Activated CD4-positive, CD25-positive, alpha-beta regulatory T cell treated with anti-CD3 and anti-CD28 coated beads, Interleukin-2, amount 50 U/mL, for 16 hours (primary cell): ENCODE data around the gene IFNA6.
"Not testable (repeated sequence)": the region's sequence is repeated elsewhere in the genome, so short reads cannot be mapped to it uniquely, and the experiment has no call there.

ENCODE experiments used
- DNase-seq: peaks from one replicate; pipeline ENCODE4 v3.0.0-alpha.2; 2020; ENCODE audit warnings: low read depth, low spot score

IFNA6 gene

DNA sequence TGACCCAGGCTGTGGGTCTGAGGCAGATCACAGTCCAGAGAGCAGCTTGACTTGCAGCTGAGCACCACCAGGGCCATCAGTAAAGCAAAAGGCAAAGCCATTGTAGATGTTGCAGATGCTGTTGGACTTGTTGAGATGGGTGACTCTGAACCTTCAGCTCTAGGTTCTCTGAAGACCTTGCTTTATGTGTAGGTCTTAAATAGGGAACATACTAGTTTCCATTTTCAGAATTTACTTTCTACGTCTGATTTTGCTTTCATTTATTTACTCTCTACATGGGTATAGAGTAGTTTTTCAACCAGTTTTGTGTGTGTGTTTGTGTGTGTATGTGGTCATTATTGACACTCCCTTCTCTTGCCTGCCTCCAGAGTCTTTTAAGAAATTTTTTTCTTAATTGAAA is at the start of gene IFNA6:
Gene IFNA6 (minus strand): TSS at position 101 of the 400 bp plus-strand sequence. CDS start 0 bp downstream, at position 101.
- no peak for DNase-seq

- DNase-seq = no peak
Measured at GRCh38 chr9:21399956-21400355, 49.3 kb upstream of the IFNA6 start.

- DNase-seq = no peak
Measured at GRCh38 chr9:21398955-21399489, 48.3 kb upstream of the IFNA6 start.

- DNase-seq = peak; percentile 34
Measured at GRCh38 chr9:21395778-21396717, 45.4 kb upstream of the IFNA6 start.

- DNase-seq = no peak
Measured at GRCh38 chr9:21392270-21392669, 41.6 kb upstream of the IFNA6 start.

DNA sequence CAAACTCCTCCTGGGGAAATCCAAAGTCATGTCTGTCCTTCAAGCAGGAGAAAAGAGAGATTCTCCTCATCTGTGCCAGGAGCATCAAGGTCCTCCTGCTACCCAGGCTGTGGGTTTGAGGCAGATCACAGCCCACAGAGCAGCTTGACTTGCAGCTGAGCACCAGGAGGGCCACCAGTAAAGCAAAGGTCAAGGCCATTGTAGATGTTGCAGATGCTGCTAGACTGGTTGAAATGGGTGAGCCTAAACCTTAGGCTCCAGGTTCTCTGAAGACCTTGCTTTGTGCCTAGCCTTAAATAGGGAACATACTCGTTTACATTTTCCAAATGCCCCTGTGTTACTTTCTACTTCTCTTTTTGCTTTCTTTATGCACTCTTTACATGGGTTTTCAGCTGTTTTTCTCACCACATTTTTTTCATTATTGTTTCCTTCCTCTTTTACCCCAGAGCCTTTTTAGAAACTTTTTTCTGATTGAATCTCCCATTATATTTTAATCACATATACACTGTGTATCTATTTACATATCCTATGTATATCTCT is 34.5 kb upstream of the IFNA6 start, which contains the start of gene IFNA2:
Gene IFNA2 (minus strand): TSS at position 268 of the 540 bp plus-strand sequence. CDS start 69 bp downstream, at position 199.
- no peak for DNase-seq

GRCh38 chr9:21383627-21384026 is 32.9 kb upstream of the IFNA6 start:
- DNase-seq = no peak

- DNase-seq = no peak
Measured at GRCh38 chr9:21381448-21382339, 31.0 kb upstream of the IFNA6 start.

GRCh38 chr9:21371467-21371866 is 20.8 kb upstream of the IFNA6 start:
- DNase-seq = not testable (repeated sequence)

- no peak for DNase-seq
Measured at GRCh38 chr9:21367957-21368356, 17.3 kb upstream of the IFNA6 start, which contains the start of gene IFNA13. Gene IFNA13 (minus strand): TSS chr9:21368057. CDS start chr9:21368010, 47 bp downstream.

GRCh38 chr9:21367169-21367568 is 16.5 kb upstream of the IFNA6 start:
- not testable (repeated sequence) for DNase-seq

DNA sequence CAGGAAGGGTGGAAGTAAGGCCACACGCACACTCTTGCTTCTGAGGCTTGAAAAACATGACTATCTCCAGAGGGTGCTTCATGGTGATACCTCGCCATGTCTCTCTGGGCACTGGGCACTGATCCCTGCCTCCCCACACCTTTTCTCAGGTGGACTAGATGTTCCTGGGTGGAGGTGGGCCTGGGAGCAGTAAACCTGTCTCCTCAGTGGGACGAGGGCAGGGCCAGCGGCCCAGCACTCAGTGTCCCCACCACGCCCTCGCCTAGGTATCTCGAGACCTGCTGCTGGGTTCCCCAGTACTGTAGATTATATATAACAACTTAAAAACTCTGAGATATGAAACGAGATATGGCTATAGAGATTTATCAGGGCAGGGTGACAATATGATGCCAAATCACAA is 11.6 kb upstream of the IFNA6 start:
- no peak for DNase-seq

GRCh38 chr9:21357479-21358460 is 7.1 kb upstream of the IFNA6 start:
- DNase-seq = no peak

DNA sequence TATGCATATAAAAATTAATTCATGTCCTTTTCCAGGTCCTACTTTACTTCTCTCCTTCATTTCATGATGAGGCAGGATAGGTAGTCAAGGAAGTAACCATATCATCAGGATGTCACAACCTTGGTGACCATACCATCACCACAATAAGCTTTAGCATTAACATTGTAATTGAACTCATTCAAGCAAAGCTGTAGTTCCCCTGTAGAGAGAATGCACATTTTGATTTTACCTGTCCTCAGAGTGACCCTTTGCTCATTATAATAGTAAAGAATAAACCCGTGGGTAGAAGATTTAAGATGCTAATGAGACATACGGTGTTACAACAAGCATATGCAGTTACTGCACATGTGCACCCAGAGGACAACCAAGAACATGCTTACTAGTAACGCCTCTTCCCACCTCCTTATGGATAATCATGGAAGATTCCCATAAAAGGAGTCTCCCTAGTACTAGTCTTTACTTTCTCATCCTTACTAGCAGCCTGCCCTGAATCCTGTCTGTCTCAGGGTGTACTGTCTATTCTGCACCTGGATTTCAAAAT is 2.2 kb downstream of the IFNA6 start:
- no peak for DNase-seq

- DNase-seq = no peak
Measured at GRCh38 chr9:21340735-21341134, 10.0 kb downstream of the IFNA6 start.

- DNase-seq = no peak
Measured at GRCh38 chr9:21336457-21336856, 14.2 kb downstream of the IFNA6 start.

GRCh38 chr9:21334701-21335632 is 15.7 kb downstream of the IFNA6 start, which contains the start of gene KLHL9:
Gene KLHL9 (minus strand): TSS chr9:21335404. CDS start chr9:21334859, 545 bp downstream.
- DNase-seq = peak; percentile 68

- no peak for DNase-seq
Measured at GRCh38 chr9:21333226-21333625, 17.5 kb downstream of the IFNA6 start.
